ENCODE data around the gene TGFB2.

GRCh38 chr1:218348628-218349071 is 3.5 kb downstream of the TGFB2 start:
- TF ChIP-seq EZH2 (IDR thresholded peaks at IDR 0.05; ENCODE audit: borderline replicate concordance, insufficient read depth, low read length, poor library complexity, severe bottlenecking) (no peak), CTCF (IDR thresholded peaks at IDR 0.05; ENCODE audit: poor library complexity, severe bottlenecking) (no peak), SMC3 (conservative IDR thresholded peaks at IDR 0.05; ENCODE audit: poor library complexity) (no peak), TAF1 (IDR thresholded peaks at IDR 0.05; ENCODE audit: low read depth) (no peak), POLR2AphosphoS5 (IDR thresholded peaks at IDR 0.05) (no peak), EP300 (conservative IDR thresholded peaks at IDR 0.05; ENCODE audit: poor library complexity, severe bottlenecking) (no peak), REST (IDR thresholded peaks at IDR 0.05; ENCODE audit: borderline replicate concordance) (no peak)

All from neural cell (in vitro differentiated cells).